H1 (cell line): ENCODE measurements around the gene DOK3. TPM values are rescaled to one million over a fixed set of nuclear protein-coding genes. Genes with fewer than 3 reads are reported as not detected.

Experiments used
- CTCF ChIA-PET: fragments of 300-600 bp; sonication (Branson Sonifier 250); formaldehyde crosslinking; loops from one replicate; lab custom pipeline; 2021; ENCODE audit not compliant: partially characterized antibody; lab: Charles Lee
- POLR2A ChIA-PET: fragments of 300-600 bp; sonication (Branson Sonifier 250); formaldehyde crosslinking; loops from one replicate; lab custom pipeline; 2021; ENCODE audit warnings: inconsistent platforms; ENCODE audit not compliant: partially characterized antibody; lab: Charles Lee
- DNase-seq, 2 experiments: peaks; one replicate each; pipeline versions ENCODE4 v3.0.0 to v3.0.0-alpha.2; 2010 to 2022; ENCODE audit warnings: low spot score in 2 of 2, low read depth in 1 of 2, mixed read lengths in 1 of 2
- FAIRE-seq: peaks from 2 replicates; lab custom pipeline; 2011; peaks lifted over from hg19 to GRCh38; lab: Jason Lieb, UNC
- H2AFZ ChIP-seq: 2 replicates; pipeline ENCODE4 v1.8.1; 2012; ENCODE audit warnings: low read length, inconsistent platforms
- H2AK5ac ChIP-seq: 2 replicates; pipeline ENCODE4 v1.6.1; 2013; ENCODE audit warnings: low read depth, low read length
- H2BK120ac ChIP-seq: replicated peaks from 2 replicates; pipeline ENCODE3; 2013; ENCODE audit warnings: low read depth, low read length, inconsistent platforms
- H2BK12ac ChIP-seq: 2 replicates; pipeline ENCODE4 v1.6.1; 2013; ENCODE audit warnings: low read depth, low read length
- H2BK15ac ChIP-seq: 2 replicates; pipeline ENCODE4 v1.6.1; 2013; ENCODE audit warnings: low read length
- H2BK20ac ChIP-seq: 2 replicates; pipeline ENCODE4 v1.6.1; 2013; ENCODE audit warnings: low read length
- H2BK5ac ChIP-seq: 2 replicates; pipeline ENCODE4 v1.6.1; 2013; ENCODE audit warnings: low read depth, low read length
- H3K14ac ChIP-seq: 2 replicates; pipeline ENCODE4 v1.6.1; 2013; ENCODE audit warnings: inconsistent platforms; ENCODE audit not compliant: insufficient read length
- H3K18ac ChIP-seq: 2 replicates; pipeline ENCODE4 v1.6.1; 2013; ENCODE audit warnings: low read length; ENCODE audit errors: extremely low read depth
- H3K23ac ChIP-seq: 2 replicates; pipeline ENCODE4 v1.6.1; 2013; ENCODE audit warnings: inconsistent platforms; ENCODE audit not compliant: insufficient read length
- H3K23me2 ChIP-seq: 2 replicates; pipeline ENCODE4 v1.6.1; 2013; ENCODE audit warnings: low read depth, low read length
- H3K27ac ChIP-seq: 2 replicates; pipeline ENCODE4 v1.6.1; 2011; ENCODE audit warnings: low read depth, low read length, inconsistent platforms
- H3K27me3 ChIP-seq, 4 experiments: replicated peaks in 1 of 4; 1 replicate in 1 of 4; 2 replicates in 3 of 4; pipeline versions ENCODE4 v1.6.1 to v1.8.1; 2011 to 2013; ENCODE audit warnings: low read length in 3 of 4, mild to moderate bottlenecking in 3 of 4, inconsistent platforms in 2 of 4, mixed read lengths in 2 of 4, moderate library complexity in 1 of 4; ENCODE audit not compliant: control insufficient read depth in 3 of 4, insufficient read depth in 3 of 4; ENCODE audit errors: extremely low read depth in 1 of 4
- H3K36me3 ChIP-seq, 4 experiments: 2 replicates each; pipeline versions ENCODE4 v1.6.1 to v1.8.1; 2011 to 2013; ENCODE audit warnings: mild to moderate bottlenecking in 4 of 4, low read length in 3 of 4, moderate library complexity in 2 of 4, control low read depth in 1 of 4, inconsistent platforms in 1 of 4; ENCODE audit not compliant: insufficient read depth in 4 of 4, control insufficient read depth in 2 of 4
- H3K4ac ChIP-seq: replicated peaks from 2 replicates; pipeline ENCODE3; 2013; ENCODE audit warnings: low read length, low read depth, mixed read lengths, inconsistent platforms; ENCODE audit not compliant: insufficient read length
- H3K4me1 ChIP-seq, 4 experiments: replicated peaks in 1 of 4; 1 replicate in 1 of 4; 2 replicates in 3 of 4; pipeline versions ENCODE4 v1.6.1 to v1.8.1; 2011 to 2013; ENCODE audit warnings: low read length in 3 of 4, inconsistent platforms in 2 of 4, mixed read lengths in 1 of 4; ENCODE audit not compliant: insufficient read depth in 4 of 4, control insufficient read depth in 3 of 4
- H3K4me2 ChIP-seq, 2 experiments: 2 replicates each; pipeline versions ENCODE4 v1.6.1 to v1.8.1; 2011 to 2013; ENCODE audit warnings: low read depth in 2 of 2, low read length in 2 of 2, control low read depth in 1 of 2, inconsistent platforms in 1 of 2, mild to moderate bottlenecking in 1 of 2; ENCODE audit not compliant: insufficient read depth in 1 of 2
- H3K4me3 ChIP-seq, 4 experiments: fragments of 200-600, 300-600 bp in 1 of 4; sonication (generic), shearing (Covaris generic), sonication (Bioruptor Twin) in 1 of 4; 2 replicates each; pipeline versions ENCODE4 v1.5.1 to v1.8.1; 2011 to 2016; ENCODE audit warnings: low read length in 4 of 4, low read depth in 3 of 4, control low read depth in 2 of 4, inconsistent platforms in 2 of 4, mild to moderate bottlenecking in 2 of 4, mixed read lengths in 1 of 4, moderate library complexity in 1 of 4; ENCODE audit not compliant: insufficient read depth in 2 of 4; ENCODE audit errors: extremely low read depth in 1 of 4
- H3K56ac ChIP-seq: replicated peaks from 2 replicates; pipeline ENCODE3; 2013; ENCODE audit warnings: low read depth, mild to moderate bottlenecking, mixed read lengths, low read length, inconsistent platforms; ENCODE audit not compliant: insufficient read length
- H3K79me1 ChIP-seq: 2 replicates; pipeline ENCODE4 v1.6.1; 2013; ENCODE audit warnings: low read depth, low read length, control low read depth
- H3K79me2 ChIP-seq, 2 experiments: 2 replicates each; pipeline versions ENCODE4 v1.6.1 to v1.8.1; 2012 to 2013; ENCODE audit warnings: low read length in 2 of 2, mild to moderate bottlenecking in 2 of 2, inconsistent platforms in 1 of 2; ENCODE audit not compliant: insufficient read depth in 2 of 2, control insufficient read depth in 1 of 2
- H3K9ac ChIP-seq, 4 experiments: replicated peaks in 1 of 4; 1 replicate in 1 of 4; 2 replicates in 3 of 4; pipeline versions ENCODE4 v1.6.1 to v1.8.1; 2011 to 2013; ENCODE audit warnings: low read depth in 3 of 4, low read length in 3 of 4, control low read depth in 2 of 4, mild to moderate bottlenecking in 2 of 4, moderate library complexity in 2 of 4, inconsistent platforms in 1 of 4; ENCODE audit errors: extremely low read depth in 1 of 4
- H3K9me3 ChIP-seq, 2 experiments: 2 replicates each; pipeline versions ENCODE4 v1.6.1 to v1.8.1; 2012 to 2013; ENCODE audit warnings: mild to moderate bottlenecking in 2 of 2, moderate library complexity in 2 of 2, control low read depth in 1 of 2, inconsistent platforms in 1 of 2, low read depth in 1 of 2, low read length in 1 of 2, mixed read lengths in 1 of 2; ENCODE audit not compliant: insufficient read depth in 2 of 2
- H4K20me1 ChIP-seq, 2 experiments: replicated peaks in 1 of 2; 2 replicates each; pipeline versions ENCODE3 to v1.8.1; 2011 to 2013; ENCODE audit warnings: inconsistent platforms in 2 of 2, low read length in 2 of 2, mild to moderate bottlenecking in 1 of 2; ENCODE audit not compliant: insufficient read depth in 2 of 2, control insufficient read depth in 1 of 2
- H4K5ac ChIP-seq: 2 replicates; pipeline ENCODE4 v1.6.1; 2013; ENCODE audit warnings: low read length, low read depth, mixed read lengths, inconsistent platforms; ENCODE audit not compliant: insufficient read length
- H4K8ac ChIP-seq: 2 replicates; pipeline ENCODE4 v1.8.0; 2013; ENCODE audit warnings: mild to moderate bottlenecking, moderate library complexity, low read length, inconsistent platforms; ENCODE audit not compliant: insufficient read depth; ENCODE audit errors: extremely low read depth
- H4K91ac ChIP-seq: replicated peaks from 2 replicates; pipeline ENCODE3; 2013; ENCODE audit warnings: low read length, mixed read lengths, inconsistent platforms; ENCODE audit not compliant: insufficient read length
- ASH2L ChIP-seq: fragments of 200-600, 300-600 bp; sonication (generic); IDR thresholded peaks from one replicate; pipeline ENCODE4 v1.7.1; 2017; ENCODE audit warnings: low read length
- CHD2 ChIP-seq: IDR thresholded peaks from 2 replicates; pipeline ENCODE4 v1.6.1; 2012; ENCODE audit warnings: low read length, improper control_type of control experiment
- EZH2 ChIP-seq: fragments of 200-600 bp; sonication (generic); IDR thresholded peaks from 2 replicates; pipeline ENCODE4 v1.7.1; 2012; ENCODE audit warnings: low read depth, mild to moderate bottlenecking, moderate library complexity, low read length, inconsistent platforms; ENCODE audit not compliant: severe bottlenecking
- GTF2F1 ChIP-seq: IDR thresholded peaks from 2 replicates; pipeline ENCODE4 v1.6.1; 2012; ENCODE audit warnings: low read depth, low read length, improper control_type of control experiment, borderline replicate concordance
- HDAC2 ChIP-seq, 2 experiments: fragments of 300-600 bp in 1 of 2; sonication (generic) in 1 of 2; IDR thresholded peaks; 2 replicates each; pipeline ENCODE4 v1.6.1; 2011 to 2012; ENCODE audit warnings: low read depth in 2 of 2, low read length in 2 of 2, mild to moderate bottlenecking in 2 of 2, moderate library complexity in 2 of 2, borderline replicate concordance in 1 of 2, inconsistent platforms in 1 of 2
- KDM5A ChIP-seq: fragments of 200-600 bp; IDR thresholded peaks from 2 replicates; pipeline ENCODE4 v1.7.1; 2012; ENCODE audit warnings: mild to moderate bottlenecking, low read length, inconsistent platforms, mixed read lengths
- MAFK ChIP-seq: IDR thresholded peaks from 2 replicates; pipeline ENCODE4 v1.6.1; 2012; ENCODE audit warnings: low read depth, mild to moderate bottlenecking, improper control_type of control experiment, low read length
- POLR2AphosphoS5 ChIP-seq: IDR thresholded peaks from 2 replicates; pipeline ENCODE4 v1.6.1; 2011; ENCODE audit warnings: low read depth, low read length
- SP4 ChIP-seq: IDR thresholded peaks from 2 replicates; pipeline ENCODE4 v1.6.1; 2012; ENCODE audit warnings: low read length, inconsistent platforms
- TAF1 ChIP-seq: IDR thresholded peaks from 2 replicates; pipeline ENCODE4 v1.6.1; 2011; ENCODE audit warnings: mild to moderate bottlenecking, low read depth, low read length
- ZNF274 ChIP-seq: IDR thresholded peaks from 2 replicates; pipeline ENCODE4 v1.7.0; 2012; ENCODE audit warnings: low read length, borderline replicate concordance; ENCODE audit errors: extremely low read depth
- WGBS, 2 experiments: shearing (Covaris generic) in 1 of 2; methylation state at CpG; one replicate each; pipeline versions ENCODE4 v1.1.6 to v1.1.7; 2013 to 2015; ENCODE audit warnings: low lambda C conversion rate in 2 of 2, mixed read lengths in 2 of 2, inconsistent platforms in 1 of 2, low coverage in 1 of 2, missing lambda C conversion rate in 1 of 2; ENCODE audit not compliant: insufficient replicate concordance in 2 of 2, insufficient coverage in 1 of 2, insufficient read length in 1 of 2; ENCODE audit errors: extremely low coverage in 1 of 2, missing lambda C conversion rate in 1 of 2; 5-methylcytosine and 5-hydroxymethylcytosine counted together
- polyA plus RNA-seq, 7 experiments: library from polyadenylated mRNA; depleted of rRNA in 3 of 7; stranded (reverse) in 5 of 7; unstranded in 2 of 7; fragments of >200 nt in 5 of 7; fragments of 200-250 nt in 2 of 7; gene quantifications; 1 replicate in 5 of 7; 2 replicates in 1 of 7; 4 replicates in 1 of 7; pipeline versions ENCODE4 v1.2.1 to v1.2.3, GENCODE V29; 2011 to 2013; ENCODE audit warnings: missing spikeins in 2 of 7, mixed read lengths in 2 of 7
- total RNA-seq: library from RNA; stranded (reverse); fragmentation: NEBNext Ultra II Directional; extraction: Animal tissue kit (Norgen Biotek cat#: 25700); gene quantifications from 2 replicates; pipeline ENCODE4 v1.2.1, GENCODE V29; 2021

The DOK3 gene
- total and polyA plus RNA-seq, 2 of the 8 experiments (the other 6 are each of a cell fraction or from before 2014, with no cell fraction given), result 4.2 to 6.4 TPM

DNA sequence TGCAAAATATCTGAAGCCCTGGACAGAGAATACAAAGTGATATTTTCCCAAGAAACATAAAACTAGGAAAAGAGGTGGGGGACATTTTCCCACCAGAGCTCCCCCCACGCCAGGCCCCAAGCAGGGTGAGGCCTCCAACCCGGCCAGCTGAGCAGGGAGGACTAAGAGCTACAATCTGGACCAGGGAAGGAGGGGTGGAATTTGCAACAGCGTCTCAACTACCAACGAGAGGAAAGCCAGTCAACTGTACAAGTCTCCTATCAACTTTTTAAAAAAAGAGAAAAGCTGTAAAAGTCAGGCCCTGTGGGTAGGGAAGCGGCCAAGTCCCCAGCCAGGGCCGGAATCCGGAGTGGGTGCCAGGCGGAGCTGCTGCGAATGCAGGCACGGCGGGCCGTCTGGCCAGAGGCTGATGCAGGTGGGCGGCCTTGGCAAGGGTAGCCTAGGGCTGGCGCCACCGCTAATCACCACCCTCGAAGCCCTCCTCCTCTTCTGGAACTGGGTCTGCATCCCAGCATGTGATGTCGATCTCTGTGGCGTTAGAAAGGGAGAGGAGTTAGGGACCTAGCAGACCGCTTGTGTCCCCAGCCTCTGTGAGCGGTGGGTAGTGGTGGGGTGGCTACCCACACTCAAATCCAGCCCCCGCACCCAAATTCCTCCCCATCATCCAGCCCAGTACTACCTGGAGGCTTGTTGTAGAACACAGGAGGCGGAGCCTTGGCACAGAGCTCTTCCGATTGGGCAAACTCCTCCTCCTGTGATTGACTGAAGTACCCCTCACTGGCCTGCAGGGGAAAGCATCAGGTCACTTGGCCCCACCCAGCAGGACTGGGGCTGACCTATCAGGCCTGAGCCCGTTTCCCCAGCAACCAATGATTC is 52.4 kb downstream of the DOK3 start:
- Histone ChIP-seq H3K56ac (no peak overlapping the region), H2BK20ac (no peak overlapping the region), H3K23me2 (peaks cover 15% of the 10 kb centered on the region; the same call in 1 of the 2 replicates), H3K36me3 (peaks cover 19 to 47% (median 40%) of the 10 kb centered on the region in 4 experiments), H3K79me1 (peaks cover 2% of the 10 kb centered on the region; the same call in 1 of the 2 replicates), H2AFZ (no peak overlapping the region), H3K14ac (no peak overlapping the region), H3K4me3 (peak overlapping the region in 1 of 4 experiments; percentile 17; a peak in 1 of 8 replicates), H3K23ac (no peak overlapping the region), H4K91ac (no peak overlapping the region), H3K4me2 (peak overlapping the region in 1 of 2 experiments; percentile 31; a peak in 2 of 4 replicates), H3K9me3 (no peaks in the 10 kb centered on the region), H2BK5ac (no peak overlapping the region), H2AK5ac (no peak overlapping the region), H3K27me3 (peaks cover 0 to 9% (median 3%) of the 10 kb centered on the region in 4 experiments; a peak in 1 of 7 replicates), H4K5ac (no peak overlapping the region), H4K8ac (peak overlapping the region; percentile 60; the same call in 1 of the 2 replicates), H3K4me1 (peaks cover 0 to 20% (median 10%) of the 10 kb centered on the region in 4 experiments; a peak in 6 of 7 replicates), H3K79me2 (no peaks in the 10 kb centered on the region), H2BK12ac (no peak overlapping the region), H3K9ac (no peak overlapping the region), H3K4ac (no peak overlapping the region), H4K20me1 (peaks cover 30 to 38% of the 10 kb centered on the region in 2 experiments), H3K18ac (no peak overlapping the region), H2BK15ac (no peak overlapping the region), H3K27ac (no peak overlapping the region), H2BK120ac (no peak overlapping the region)
- WGBS, 2 experiments, result 82% methylated on average over 24 of the region's 24 CpGs; no CpG with 5 or more reads in 1 of the 2 experiments
- CTCF ChIA-PET, result interaction anchor here (1.0 to 23.6 kb wide), 33 partner anchors 9 to 696 kb away, joined by 3 to 430 read pairs (median 5); partner anchors contain the start of genes DBN1, DDX41, F12 and GRK6
- POLR2A ChIA-PET, result interaction anchor here (0.7 to 67.5 kb wide), 14 partner anchors 12 to 154 kb away, joined by 3 to 3349 read pairs (median 4); partner anchors contain the start of genes DBN1, DOK3, LMAN2 and PDLIM7
- FAIRE-seq, result peak; percentile 93
- DNase-seq, result peak; percentile 90 to 95
- no peak for TF ChIP-seq TAF1
- TF ChIP-seq CHD2, result no peak
- no peak for TF ChIP-seq ASH2L
- TF ChIP-seq POLR2AphosphoS5, result peak; percentile 45; the same call in 1 of the 2 replicates
- TF ChIP-seq KDM5A, result no peak
- no peak for TF ChIP-seq HDAC2 (IDR thresholded peaks at IDR 0.05; ENCODE audit: borderline replicate concordance in 1 of 2, low read depth in 2 of 2, low read length in 2 of 2)
- TF ChIP-seq GTF2F1, result no peak
- no peak for TF ChIP-seq ZNF274
- no peak for TF ChIP-seq MAFK
- TF ChIP-seq SP4, result no peak
- no peak for TF ChIP-seq EZH2
